SK-N-SH treated with all-trans-retinoic acid at 6 μM for 48 hours (cell line): ENCODE measurements around the gene PTEN.

ENCODE experiments used
- ATAC-seq: fragments of 200-7000 bp; cut with Tn5 transposase; 3 replicates; pipeline ENCODE4 v1.9.1; 2020; ENCODE audit warnings: mild to moderate bottlenecking, moderate library complexity
- BACH2 ChIP-seq: fragments of 250-450 bp; sonication (Bioruptor Pico); IDR thresholded peaks from 2 replicates; pipeline ENCODE4 v1.9.0; 2021; ENCODE audit warnings: mild to moderate bottlenecking, borderline replicate concordance
- CREB5 ChIP-seq: fragments of 250-450 bp; sonication (Bioruptor Pico); IDR thresholded peaks from 2 replicates; pipeline ENCODE4 v1.5.1; 2020; ENCODE audit warnings: low read depth, mild to moderate bottlenecking, moderate library complexity
- CSDC2 ChIP-seq: fragments of 250-450 bp; sonication (Bioruptor Pico); IDR thresholded peaks from 2 replicates; pipeline ENCODE4 v1.5.0; 2020; ENCODE audit warnings: mild to moderate bottlenecking, moderate library complexity
- CSRNP3 ChIP-seq: fragments of 250-450 bp; sonication (Bioruptor Pico); IDR thresholded peaks from 2 replicates; pipeline ENCODE4 v1.5.1; 2021; ENCODE audit warnings: mild to moderate bottlenecking, moderate library complexity
- ESRRG ChIP-seq: fragments of 250-450 bp; sonication (Bioruptor Pico); IDR thresholded peaks from 2 replicates; pipeline ENCODE4 v1.6.1; 2021; ENCODE audit warnings: mild to moderate bottlenecking
- GLIS3 ChIP-seq: fragments of 250-450 bp; sonication (Bioruptor Pico); IDR thresholded peaks from 2 replicates; pipeline ENCODE4 v1.5.0; 2020; ENCODE audit warnings: mild to moderate bottlenecking, moderate library complexity
- ISL1 ChIP-seq: fragments of 250-450 bp; sonication (Bioruptor Pico); IDR thresholded peaks from 2 replicates; pipeline ENCODE4 v2.1.2; 2022; ENCODE audit warnings: mild to moderate bottlenecking, moderate library complexity
- PATZ1 ChIP-seq: fragments of 250-450 bp; sonication (Bioruptor Pico); IDR thresholded peaks from 2 replicates; pipeline ENCODE4 v1.8.0; 2020; ENCODE audit warnings: mild to moderate bottlenecking, moderate library complexity, borderline replicate concordance
- POU6F1 ChIP-seq: fragments of 250-450 bp; sonication (Bioruptor Pico); IDR thresholded peaks from 2 replicates; pipeline ENCODE4 v1.8.0; 2021; ENCODE audit warnings: low read depth, mild to moderate bottlenecking, moderate library complexity, borderline replicate concordance
- RARB ChIP-seq: fragments of 250-450 bp; sonication (Bioruptor Pico); IDR thresholded peaks from 2 replicates; pipeline ENCODE4 v1.8.0; 2021; ENCODE audit warnings: mild to moderate bottlenecking, moderate library complexity
- SNAI2 ChIP-seq: fragments of 250-450 bp; sonication (Bioruptor Pico); IDR thresholded peaks from 2 replicates; pipeline ENCODE4 v1.5.0; 2020; ENCODE audit warnings: mild to moderate bottlenecking, moderate library complexity
- TOX ChIP-seq: fragments of 250-450 bp; sonication (Bioruptor Pico); IDR thresholded peaks from 2 replicates; pipeline ENCODE4 v1.8.0; 2021; ENCODE audit warnings: mild to moderate bottlenecking, moderate library complexity, borderline replicate concordance
- TSHZ2 ChIP-seq: fragments of 250-450 bp; sonication (Bioruptor Pico); IDR thresholded peaks from 2 replicates; pipeline ENCODE4 v1.5.0; 2020; ENCODE audit warnings: mild to moderate bottlenecking, moderate library complexity
- ZFP30 ChIP-seq: fragments of 450-650 bp; formaldehyde crosslinking; IDR thresholded peaks from 2 replicates; pipeline ENCODE4 v1.5.0; 2022; ENCODE audit warnings: mild to moderate bottlenecking, moderate library complexity
- ZNF565 ChIP-seq: fragments of 450-650 bp; formaldehyde crosslinking; conservative IDR thresholded peaks from 2 replicates; pipeline ENCODE4 v1.5.0; 2020; ENCODE audit warnings: low read depth, mild to moderate bottlenecking, moderate library complexity
- ZNF70 ChIP-seq: fragments of 450-650 bp; formaldehyde crosslinking; IDR thresholded peaks from 2 replicates; pipeline ENCODE4 v1.5.0; 2020; ENCODE audit warnings: mild to moderate bottlenecking, moderate library complexity
- ZNF8 ChIP-seq: fragments of 450-650 bp; formaldehyde crosslinking; IDR thresholded peaks from 2 replicates; pipeline ENCODE4 v1.5.0; 2020; ENCODE audit warnings: mild to moderate bottlenecking, moderate library complexity

The PTEN gene

GRCh38 chr10:87867453-87867852 is 4.0 kb downstream of the PTEN start:
- no peak for ATAC-seq
- TF ChIP-seq ZFP30: no peak
- no peak for TF ChIP-seq ISL1

GRCh38 chr10:87868277-87868676 is 4.9 kb downstream of the PTEN start:
- ATAC-seq: no peak
- no peak for TF ChIP-seq ESRRG (CRISPR knock-in tag)
- TF ChIP-seq ZNF8 (CRISPR knock-in tag): no peak
- no peak for TF ChIP-seq ZNF565 (CRISPR knock-in tag)
- TF ChIP-seq CSRNP3: no peak

- peak; percentile 10 for ATAC-seq
These were observed 5.7 kb downstream of the PTEN start for GRCh38 chr10:87869139-87869538.

GRCh38 chr10:87869773-87870551 is 6.5 kb downstream of the PTEN start:
- no peak for TF ChIP-seq CSRNP3
- no peak for TF ChIP-seq ZNF565 (CRISPR knock-in tag)
- TF ChIP-seq ISL1: no peak
- TF ChIP-seq ZFP30: no peak
- TF ChIP-seq CREB5 (CRISPR knock-in tag): no peak
- no peak for TF ChIP-seq TOX
- TF ChIP-seq CSDC2 (CRISPR knock-in tag): no peak
- no peak for TF ChIP-seq BACH2 (CRISPR knock-in tag)
- TF ChIP-seq SNAI2: no peak
- no peak for TF ChIP-seq POU6F1
- no peak for TF ChIP-seq ZNF70 (CRISPR knock-in tag)
- TF ChIP-seq GLIS3 (CRISPR knock-in tag): no peak
- no peak for TF ChIP-seq RARB
- TF ChIP-seq TSHZ2: no peak
- no peak for TF ChIP-seq PATZ1
- ATAC-seq: no peak
